ENCODE data around the gene MYO3B.

DNA sequence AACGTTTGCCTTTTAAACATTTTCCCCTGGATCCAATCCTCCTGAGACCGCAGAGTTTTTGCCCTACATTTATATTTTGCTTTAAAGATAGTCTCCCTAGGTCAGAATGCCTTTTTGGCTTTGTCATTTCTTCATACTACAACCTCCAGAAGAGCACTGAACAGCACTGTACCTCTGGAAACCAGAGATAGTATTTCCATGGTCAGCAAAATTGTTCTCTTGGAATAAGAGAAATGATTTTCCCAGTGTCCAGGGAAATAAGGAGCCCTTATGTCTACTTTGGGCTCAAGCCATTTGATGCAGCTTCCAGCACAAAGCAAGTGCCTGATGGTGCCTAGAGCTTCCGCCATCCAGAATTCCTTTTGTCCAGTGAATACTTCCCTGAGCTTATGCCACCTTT lies 461.7 kb downstream of the MYO3B start:
- TF ChIP-seq, protein P1, sequence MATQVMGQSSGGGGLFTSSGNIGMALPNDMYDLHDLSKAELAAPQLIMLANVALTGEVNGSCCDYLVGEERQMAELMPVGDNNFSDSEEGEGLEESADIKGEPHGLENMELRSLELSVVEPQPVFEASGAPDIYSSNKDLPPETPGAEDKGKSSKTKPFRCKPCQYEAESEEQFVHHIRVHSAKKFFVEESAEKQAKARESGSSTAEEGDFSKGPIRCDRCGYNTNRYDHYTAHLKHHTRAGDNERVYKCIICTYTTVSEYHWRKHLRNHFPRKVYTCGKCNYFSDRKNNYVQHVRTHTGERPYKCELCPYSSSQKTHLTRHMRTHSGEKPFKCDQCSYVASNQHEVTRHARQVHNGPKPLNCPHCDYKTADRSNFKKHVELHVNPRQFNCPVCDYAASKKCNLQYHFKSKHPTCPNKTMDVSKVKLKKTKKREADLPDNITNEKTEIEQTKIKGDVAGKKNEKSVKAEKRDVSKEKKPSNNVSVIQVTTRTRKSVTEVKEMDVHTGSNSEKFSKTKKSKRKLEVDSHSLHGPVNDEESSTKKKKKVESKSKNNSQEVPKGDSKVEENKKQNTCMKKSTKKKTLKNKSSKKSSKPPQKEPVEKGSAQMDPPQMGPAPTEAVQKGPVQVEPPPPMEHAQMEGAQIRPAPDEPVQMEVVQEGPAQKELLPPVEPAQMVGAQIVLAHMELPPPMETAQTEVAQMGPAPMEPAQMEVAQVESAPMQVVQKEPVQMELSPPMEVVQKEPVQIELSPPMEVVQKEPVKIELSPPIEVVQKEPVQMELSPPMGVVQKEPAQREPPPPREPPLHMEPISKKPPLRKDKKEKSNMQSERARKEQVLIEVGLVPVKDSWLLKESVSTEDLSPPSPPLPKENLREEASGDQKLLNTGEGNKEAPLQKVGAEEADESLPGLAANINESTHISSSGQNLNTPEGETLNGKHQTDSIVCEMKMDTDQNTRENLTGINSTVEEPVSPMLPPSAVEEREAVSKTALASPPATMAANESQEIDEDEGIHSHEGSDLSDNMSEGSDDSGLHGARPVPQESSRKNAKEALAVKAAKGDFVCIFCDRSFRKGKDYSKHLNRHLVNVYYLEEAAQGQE (IDR thresholded peaks at IDR 0.05; ENCODE audit: insufficient read depth in 1 of 2, low read depth in 2 of 2, low read length in 2 of 2) = no peak
- TF ChIP-seq SIN3A (IDR thresholded peaks at IDR 0.05; ENCODE audit: borderline replicate concordance, insufficient read depth, low read length) (no peak), POLR2AphosphoS5 (IDR thresholded peaks at IDR 0.05; ENCODE audit: low read depth, low read length) (no peak), TAF1 (IDR thresholded peaks at IDR 0.05; ENCODE audit: borderline replicate concordance, insufficient read depth, low read length) (no peak)
